ENCODE results near the gene CDKN1B. TPM values are rescaled to one million over a fixed set of nuclear protein-coding genes. Genes with fewer than 3 reads are reported as not detected.
A peak's percentile ranks its signal among the peaks of the same experiment; 100 is the strongest.

The CDKN1B gene
- total RNA-seq, 2 donors from 2014 or later: 73.5 to 110 TPM

DNA sequence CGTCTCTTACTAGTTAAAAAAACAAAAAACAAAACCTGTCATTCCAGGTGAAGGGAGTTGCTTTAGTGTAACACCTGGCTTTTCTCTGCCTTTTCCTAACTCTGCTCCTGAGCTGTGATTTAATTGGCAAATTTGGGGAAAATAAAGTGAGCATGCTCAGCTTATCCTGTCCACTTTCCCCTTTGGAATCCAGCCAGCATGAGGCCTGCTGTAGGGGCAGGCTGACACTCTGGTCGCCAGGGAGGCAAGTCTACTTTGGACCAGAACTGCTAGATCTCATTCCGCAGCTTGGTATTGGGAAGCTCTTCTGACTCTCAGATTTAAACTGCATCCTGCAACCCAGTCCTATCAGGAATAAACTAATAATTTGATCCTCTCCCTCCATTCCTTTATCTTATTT, 30.1 kb downstream of the CDKN1B start:
- Histone ChIP-seq H3K27ac (no peak overlapping the region), H3K27me3 (replicated peaks; ENCODE audit: insufficient read depth) (no peaks in the 10 kb centered on the region), H3K4me3 (no peak overlapping the region), H3K9me3 (no peaks in the 10 kb centered on the region), H3K36me3 (no peaks in the 10 kb centered on the region), H3K4me1 (replicated peaks) (no peaks in the 10 kb centered on the region)
- no peak for TF ChIP-seq POLR2A (IDR thresholded peaks at IDR 0.05)
- DNase-seq (ENCODE audit: low spot score): no peak
- WGBS: 79% methylated on average over 3 of the region's 3 CpGs
- intact Hi-C loops (cut with DNase I): no loop called here

DNA sequence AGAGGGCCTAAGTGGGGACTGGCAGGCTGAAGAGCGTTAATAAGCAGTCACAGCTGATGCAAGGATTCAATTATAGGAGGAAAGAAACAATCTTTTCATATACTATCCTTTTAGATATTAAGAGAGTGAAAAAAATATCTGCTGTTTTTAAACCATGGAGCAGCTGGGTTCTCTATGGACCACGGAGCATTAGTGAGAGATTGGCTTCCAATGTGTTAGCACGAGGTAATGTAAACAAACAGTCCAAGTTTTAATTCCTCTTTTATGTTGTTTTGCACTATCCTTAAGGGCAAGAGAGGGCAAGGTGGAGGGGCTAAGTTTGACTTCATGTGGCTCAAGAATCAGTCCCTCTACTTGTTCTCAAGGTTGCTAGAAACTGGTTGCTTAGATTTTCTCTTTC, 30.9 kb downstream of the CDKN1B start:
- no peaks in the 10 kb centered on the region for H3K9me3 ChIP-seq
- H3K27ac ChIP-seq: no peak overlapping the region
- no peak for DNase-seq (ENCODE audit: low spot score)
- H3K27me3 ChIP-seq (replicated peaks; ENCODE audit: insufficient read depth): no peaks in the 10 kb centered on the region
- 47% methylated on average over 3 of the region's 3 CpGs for WGBS
- TF ChIP-seq, protein P1, sequence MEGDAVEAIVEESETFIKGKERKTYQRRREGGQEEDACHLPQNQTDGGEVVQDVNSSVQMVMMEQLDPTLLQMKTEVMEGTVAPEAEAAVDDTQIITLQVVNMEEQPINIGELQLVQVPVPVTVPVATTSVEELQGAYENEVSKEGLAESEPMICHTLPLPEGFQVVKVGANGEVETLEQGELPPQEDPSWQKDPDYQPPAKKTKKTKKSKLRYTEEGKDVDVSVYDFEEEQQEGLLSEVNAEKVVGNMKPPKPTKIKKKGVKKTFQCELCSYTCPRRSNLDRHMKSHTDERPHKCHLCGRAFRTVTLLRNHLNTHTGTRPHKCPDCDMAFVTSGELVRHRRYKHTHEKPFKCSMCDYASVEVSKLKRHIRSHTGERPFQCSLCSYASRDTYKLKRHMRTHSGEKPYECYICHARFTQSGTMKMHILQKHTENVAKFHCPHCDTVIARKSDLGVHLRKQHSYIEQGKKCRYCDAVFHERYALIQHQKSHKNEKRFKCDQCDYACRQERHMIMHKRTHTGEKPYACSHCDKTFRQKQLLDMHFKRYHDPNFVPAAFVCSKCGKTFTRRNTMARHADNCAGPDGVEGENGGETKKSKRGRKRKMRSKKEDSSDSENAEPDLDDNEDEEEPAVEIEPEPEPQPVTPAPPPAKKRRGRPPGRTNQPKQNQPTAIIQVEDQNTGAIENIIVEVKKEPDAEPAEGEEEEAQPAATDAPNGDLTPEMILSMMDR (IDR thresholded peaks at IDR 0.05): no peak
- TF ChIP-seq POLR2A (IDR thresholded peaks at IDR 0.05) (no peak), POLR2AphosphoS5 (IDR thresholded peaks at IDR 0.05) (no peak)
- intact Hi-C loops (cut with DNase I): no loop called here
- H3K4me3 ChIP-seq: no peak overlapping the region
- no peaks in the 10 kb centered on the region for H3K36me3 ChIP-seq
- no peaks in the 10 kb centered on the region for H3K4me1 ChIP-seq (replicated peaks)

DNA sequence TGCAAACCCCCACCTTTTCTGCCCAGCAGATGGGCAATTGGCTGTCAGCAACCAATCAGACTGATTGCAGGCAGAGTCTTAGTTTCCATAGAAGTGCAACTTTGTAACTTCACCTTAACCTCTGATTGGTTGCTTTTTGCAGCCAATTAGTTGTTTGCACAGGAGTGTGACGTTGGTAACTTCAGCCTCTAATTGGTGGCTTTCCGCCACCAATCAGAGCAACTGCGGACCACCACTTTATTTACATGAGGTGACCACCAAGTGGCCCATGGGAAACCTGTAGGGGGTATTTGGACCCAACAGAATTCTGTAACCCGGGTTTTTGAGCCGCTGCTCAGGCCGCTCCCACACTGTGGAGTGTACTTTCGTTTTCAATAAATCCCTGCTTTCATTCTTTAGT, 32.3 kb downstream of the CDKN1B start:
- 88% methylated on average over 7 of the region's 7 CpGs for WGBS
- Histone ChIP-seq H3K4me1 (replicated peaks) (no peaks in the 10 kb centered on the region), H3K36me3 (no peaks in the 10 kb centered on the region), H3K27me3 (replicated peaks; ENCODE audit: insufficient read depth) (no peaks in the 10 kb centered on the region), H3K9me3 (no peaks in the 10 kb centered on the region), H3K4me3 (peak overlapping the region in 1 of 2 donors; percentile 5), H3K27ac (no peak overlapping the region)
- no peak for DNase-seq (ENCODE audit: low spot score)
- intact Hi-C loops (cut with DNase I): no loop called here
- TF ChIP-seq POLR2A (IDR thresholded peaks at IDR 0.05): no peak
- TF ChIP-seq, protein P1 (IDR thresholded peaks at IDR 0.05): no peak
- no peak for TF ChIP-seq POLR2AphosphoS5 (IDR thresholded peaks at IDR 0.05)

DNA sequence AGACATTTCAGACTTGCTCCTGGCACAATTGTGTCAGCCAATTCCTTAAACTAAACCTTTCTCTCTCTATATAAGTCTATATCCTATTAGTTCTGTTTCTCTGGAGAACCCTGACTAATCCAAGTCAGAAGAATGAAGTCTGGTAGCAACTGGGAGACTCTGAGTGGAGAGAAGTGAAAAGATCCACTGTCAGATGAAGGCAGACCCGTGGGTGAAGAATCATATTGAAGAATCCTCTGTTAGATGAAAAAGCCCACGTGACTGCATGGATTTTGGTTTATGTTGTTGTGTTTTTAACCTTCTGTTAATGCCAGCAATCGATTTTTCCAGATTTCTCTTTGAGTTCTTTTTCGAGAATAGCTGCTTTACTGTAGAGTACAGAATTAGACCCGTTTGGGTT, 38.8 kb downstream of the CDKN1B start:
- intact Hi-C loops (cut with DNase I): no loop called here
- Histone ChIP-seq H3K9me3 (no peaks in the 10 kb centered on the region), H3K4me3 (no peak overlapping the region), H3K36me3 (no peaks in the 10 kb centered on the region), H3K27me3 (replicated peaks; ENCODE audit: insufficient read depth) (no peaks in the 10 kb centered on the region), H3K27ac (no peak overlapping the region), H3K4me1 (replicated peaks) (no peaks in the 10 kb centered on the region)
- WGBS: 86% methylated on average over 5 of the region's 5 CpGs
- DNase-seq (ENCODE audit: low spot score): no peak
- TF ChIP-seq POLR2A (IDR thresholded peaks at IDR 0.05): no peak
- no peak for TF ChIP-seq POLR2AphosphoS5 (IDR thresholded peaks at IDR 0.05)
- TF ChIP-seq, protein P1 (IDR thresholded peaks at IDR 0.05): no peak

DNA sequence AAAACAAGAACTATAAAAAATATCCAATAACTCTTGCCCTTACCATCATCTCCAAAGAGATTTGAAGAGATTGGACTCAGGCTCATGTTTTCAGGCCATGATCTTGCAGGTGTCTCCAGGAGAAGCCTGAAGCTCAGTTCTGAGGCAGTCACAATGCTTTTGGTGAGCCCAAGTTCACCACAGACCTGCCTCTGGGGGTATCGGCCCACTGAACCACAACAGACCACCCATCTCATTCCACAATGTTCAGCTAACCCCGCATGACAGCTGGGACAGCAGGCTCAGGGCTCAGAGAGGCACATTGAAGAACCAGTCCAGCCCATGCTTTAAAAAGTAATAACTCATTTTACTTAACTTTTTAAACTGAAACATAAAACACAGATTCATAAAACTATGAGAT, 40.0 kb downstream of the CDKN1B start:
- 95% methylated on average over 2 of the region's 2 CpGs for WGBS
- Histone ChIP-seq H3K4me1 (replicated peaks) (no peaks in the 10 kb centered on the region), H3K27me3 (replicated peaks; ENCODE audit: insufficient read depth) (no peaks in the 10 kb centered on the region), H3K4me3 (no peak overlapping the region), H3K27ac (no peak overlapping the region), H3K36me3 (no peaks in the 10 kb centered on the region), H3K9me3 (no peaks in the 10 kb centered on the region)
- no peak for TF ChIP-seq POLR2AphosphoS5 (IDR thresholded peaks at IDR 0.05)
- TF ChIP-seq, protein P1 (IDR thresholded peaks at IDR 0.05): no peak
- no peak for TF ChIP-seq POLR2A (IDR thresholded peaks at IDR 0.05)
- no peak for DNase-seq (ENCODE audit: low spot score)
- intact Hi-C loops (cut with DNase I): no loop called here
